ENCODE measurements around the gene IRX4.

GRCh38 chr5:1907616-1908015 is 24.9 kb upstream of the IRX4 start:
- TF ChIP-seq CREB1 (IDR thresholded peaks at IDR 0.05; ENCODE audit: low read depth) (no peak), RAD21 (IDR thresholded peaks at IDR 0.05; ENCODE audit: low read depth) (no peak), EGR1 (IDR thresholded peaks at IDR 0.05) (no peak), YY1 (IDR thresholded peaks at IDR 0.05; ENCODE audit: low read depth) (no peak)
- TF ChIP-seq, protein P1, sequence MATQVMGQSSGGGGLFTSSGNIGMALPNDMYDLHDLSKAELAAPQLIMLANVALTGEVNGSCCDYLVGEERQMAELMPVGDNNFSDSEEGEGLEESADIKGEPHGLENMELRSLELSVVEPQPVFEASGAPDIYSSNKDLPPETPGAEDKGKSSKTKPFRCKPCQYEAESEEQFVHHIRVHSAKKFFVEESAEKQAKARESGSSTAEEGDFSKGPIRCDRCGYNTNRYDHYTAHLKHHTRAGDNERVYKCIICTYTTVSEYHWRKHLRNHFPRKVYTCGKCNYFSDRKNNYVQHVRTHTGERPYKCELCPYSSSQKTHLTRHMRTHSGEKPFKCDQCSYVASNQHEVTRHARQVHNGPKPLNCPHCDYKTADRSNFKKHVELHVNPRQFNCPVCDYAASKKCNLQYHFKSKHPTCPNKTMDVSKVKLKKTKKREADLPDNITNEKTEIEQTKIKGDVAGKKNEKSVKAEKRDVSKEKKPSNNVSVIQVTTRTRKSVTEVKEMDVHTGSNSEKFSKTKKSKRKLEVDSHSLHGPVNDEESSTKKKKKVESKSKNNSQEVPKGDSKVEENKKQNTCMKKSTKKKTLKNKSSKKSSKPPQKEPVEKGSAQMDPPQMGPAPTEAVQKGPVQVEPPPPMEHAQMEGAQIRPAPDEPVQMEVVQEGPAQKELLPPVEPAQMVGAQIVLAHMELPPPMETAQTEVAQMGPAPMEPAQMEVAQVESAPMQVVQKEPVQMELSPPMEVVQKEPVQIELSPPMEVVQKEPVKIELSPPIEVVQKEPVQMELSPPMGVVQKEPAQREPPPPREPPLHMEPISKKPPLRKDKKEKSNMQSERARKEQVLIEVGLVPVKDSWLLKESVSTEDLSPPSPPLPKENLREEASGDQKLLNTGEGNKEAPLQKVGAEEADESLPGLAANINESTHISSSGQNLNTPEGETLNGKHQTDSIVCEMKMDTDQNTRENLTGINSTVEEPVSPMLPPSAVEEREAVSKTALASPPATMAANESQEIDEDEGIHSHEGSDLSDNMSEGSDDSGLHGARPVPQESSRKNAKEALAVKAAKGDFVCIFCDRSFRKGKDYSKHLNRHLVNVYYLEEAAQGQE (IDR thresholded peaks at IDR 0.05; ENCODE audit: low read depth): no peak
- TF ChIP-seq, protein P2, sequence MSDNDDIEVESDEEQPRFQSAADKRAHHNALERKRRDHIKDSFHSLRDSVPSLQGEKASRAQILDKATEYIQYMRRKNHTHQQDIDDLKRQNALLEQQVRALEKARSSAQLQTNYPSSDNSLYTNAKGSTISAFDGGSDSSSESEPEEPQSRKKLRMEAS (IDR thresholded peaks at IDR 0.05): no peak
